ENCODE measurements around the gene NRG3. TPM values are rescaled to one million over a fixed set of nuclear protein-coding genes. Genes with fewer than 3 reads are reported as not detected.
"Not testable (repeated sequence)": the region's sequence is repeated elsewhere in the genome, so short reads cannot be mapped to it uniquely, and the experiment has no call there.

NRG3 gene
- total RNA-seq, 4 donors from 2014 or later, result under 0.01 to 0.65 (median 0.17) TPM

- Histone ChIP-seq H3K4me3 (no peak overlapping the region), H3K27me3 (no peaks in the 10 kb centered on the region), H3K4me1 (no peaks in the 10 kb centered on the region), H3K9me3 (no peaks in the 10 kb centered on the region), H3K27ac (replicated peaks in 1 of 4) (no peak overlapping the region), H3K36me3 (no peaks in the 10 kb centered on the region)
- no peak for DNase-seq (ENCODE audit: extremely low spot score)
- TF ChIP-seq CTCF (IDR thresholded peaks at IDR 0.05) (no peak), POLR2A (IDR thresholded peaks at IDR 0.05; ENCODE audit: low read depth) (no peak), POLR2AphosphoS5 (IDR thresholded peaks at IDR 0.05) (no peak), EP300 (IDR thresholded peaks at IDR 0.05) (no peak)
- 91% methylated on average over 1 of the region's 1 CpG for WGBS
- intact Hi-C loops (cut with DNase I), result no loop called here
Measured at GRCh38 chr10:82335831-82336230, 460.8 kb downstream of the NRG3 start.

- no peak for TF ChIP-seq CTCF (IDR thresholded peaks at IDR 0.05)
- TF ChIP-seq POLR2A (IDR thresholded peaks at IDR 0.05; ENCODE audit: low read depth), result no peak
- no peak for TF ChIP-seq EP300 (IDR thresholded peaks at IDR 0.05)
- TF ChIP-seq POLR2AphosphoS5 (IDR thresholded peaks at IDR 0.05), result no peak
- Histone ChIP-seq H3K27me3 (no peaks in the 10 kb centered on the region), H3K4me1 (no peaks in the 10 kb centered on the region), H3K9me3 (no peaks in the 10 kb centered on the region), H3K36me3 (no peaks in the 10 kb centered on the region), H3K4me3 (no peak overlapping the region), H3K27ac (replicated peaks in 1 of 4) (no peak overlapping the region)
- 85% methylated on average over 2 of the region's 2 CpGs for WGBS
- intact Hi-C loops (cut with DNase I), result no loop called here
- DNase-seq (ENCODE audit: extremely low spot score), result no peak
Measured at GRCh38 chr10:82340166-82340565, 465.2 kb downstream of the NRG3 start.

- H3K4me3 ChIP-seq; H3K36me3 ChIP-seq; H3K9me3 ChIP-seq; intact Hi-C loops (cut with DNase I); H3K27ac ChIP-seq (replicated peaks in 1 of 4); H3K27me3 ChIP-seq; DNase-seq (ENCODE audit: extremely low spot score); H3K4me1 ChIP-seq: not testable (repeated sequence)
- 87% methylated on average over 24 of the region's 26 CpGs for WGBS
Measured at GRCh38 chr10:82349590-82349989, 474.6 kb downstream of the NRG3 start.

- no peak for DNase-seq (ENCODE audit: extremely low spot score)
- Histone ChIP-seq H3K9me3 (no peaks in the 10 kb centered on the region), H3K36me3 (no peaks in the 10 kb centered on the region), H3K4me1 (no peaks in the 10 kb centered on the region), H3K27me3 (no peaks in the 10 kb centered on the region), H3K27ac (replicated peaks in 1 of 4) (no peak overlapping the region), H3K4me3 (no peak overlapping the region)
- TF ChIP-seq POLR2A (IDR thresholded peaks at IDR 0.05; ENCODE audit: low read depth) (no peak), POLR2AphosphoS5 (IDR thresholded peaks at IDR 0.05) (no peak), EP300 (IDR thresholded peaks at IDR 0.05) (no peak), CTCF (IDR thresholded peaks at IDR 0.05) (no peak)
- intact Hi-C loops (cut with DNase I), result no loop called here
- 94% methylated on average over 3 of the region's 3 CpGs for WGBS
Measured at GRCh38 chr10:82353381-82353780, 478.4 kb downstream of the NRG3 start.

- no peak for TF ChIP-seq POLR2AphosphoS5 (IDR thresholded peaks at IDR 0.05)
- TF ChIP-seq POLR2A (IDR thresholded peaks at IDR 0.05; ENCODE audit: low read depth), result no peak
- TF ChIP-seq CTCF (IDR thresholded peaks at IDR 0.05), result no peak
- no peak for TF ChIP-seq EP300 (IDR thresholded peaks at IDR 0.05)
- Histone ChIP-seq H3K4me1 (peaks cover 0 to 11% (median 0%) of the 10 kb centered on the region in 4 donors), H3K36me3 (no peaks in the 10 kb centered on the region), H3K4me3 (no peak overlapping the region), H3K27me3 (no peaks in the 10 kb centered on the region), H3K9me3 (no peaks in the 10 kb centered on the region), H3K27ac (replicated peaks in 1 of 4) (no peak overlapping the region)
- 25% methylated on average over 14 of the region's 16 CpGs for WGBS
- intact Hi-C loops (cut with DNase I), result no loop called here
- DNase-seq (ENCODE audit: extremely low spot score), result no peak
Measured at GRCh38 chr10:82358486-82359099, 483.6 kb downstream of the NRG3 start.

Measured in esophagus muscularis mucosa (tissue), 4 donors.